BE2C (cell line): ENCODE results near the gene TARDBP.
"Not testable (repeated sequence)": the region's sequence is repeated elsewhere in the genome, so short reads cannot be mapped to it uniquely, and the experiment has no call there.

Experiments used
- DNase-seq: peaks from one replicate; pipeline ENCODE4 v3.0.0-alpha.2; 2020
- H3K27me3 ChIP-seq: fragments of 250-450 bp; sonication (Bioruptor Pico); 2 replicates; pipeline ENCODE4 v1.5.1; 2020; ENCODE audit warnings: mild to moderate bottlenecking
- H3K36me3 ChIP-seq: fragments of 250-450 bp; sonication (Bioruptor Pico); 2 replicates; pipeline ENCODE4 v1.5.1; 2020; ENCODE audit warnings: mild to moderate bottlenecking
- H3K4me1 ChIP-seq: fragments of 250-450 bp; sonication (Bioruptor Pico); 2 replicates; pipeline ENCODE4 v1.5.1; 2020
- H3K4me3 ChIP-seq: 2 replicates; pipeline ENCODE4 v1.5.1; 2011; ENCODE audit warnings: low read depth, low read length
- H3K9me3 ChIP-seq: fragments of 250-450 bp; sonication (Bioruptor Pico); 2 replicates; pipeline ENCODE4 v1.5.1; 2020
- TF ChIP-seq, protein P1 (sequence below): IDR thresholded peaks from 2 replicates; pipeline ENCODE4 v1.5.1; 2012; ENCODE audit warnings: mild to moderate bottlenecking, low read depth, low read length

TARDBP gene

DNA sequence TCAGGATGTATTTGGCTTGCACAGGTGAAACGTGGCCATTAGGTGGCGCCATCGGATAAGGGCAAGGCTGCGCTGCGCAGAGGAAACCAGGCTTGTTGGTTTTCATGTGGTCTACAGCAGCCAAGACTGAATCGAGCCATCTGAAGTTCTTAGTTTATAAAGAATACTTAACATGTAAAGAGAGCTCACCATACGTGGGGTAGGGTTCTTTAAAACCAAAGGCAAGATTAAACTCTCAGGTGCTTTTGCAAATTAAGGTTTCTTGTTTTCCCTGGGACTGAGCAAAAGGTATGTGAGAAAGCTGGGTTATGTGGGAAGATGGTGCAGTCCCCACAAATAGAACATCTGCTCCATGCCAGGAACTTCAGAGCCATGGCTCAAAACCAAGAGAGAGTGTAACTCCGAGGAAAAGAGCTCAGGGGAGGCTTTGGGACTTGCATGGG is 25.3 kb downstream of the TARDBP start:
- no peaks in the 10 kb centered on the region for H3K27me3 ChIP-seq
- no peaks in the 10 kb centered on the region for H3K36me3 ChIP-seq
- no peaks in the 10 kb centered on the region for H3K9me3 ChIP-seq
- TF ChIP-seq, protein P1, sequence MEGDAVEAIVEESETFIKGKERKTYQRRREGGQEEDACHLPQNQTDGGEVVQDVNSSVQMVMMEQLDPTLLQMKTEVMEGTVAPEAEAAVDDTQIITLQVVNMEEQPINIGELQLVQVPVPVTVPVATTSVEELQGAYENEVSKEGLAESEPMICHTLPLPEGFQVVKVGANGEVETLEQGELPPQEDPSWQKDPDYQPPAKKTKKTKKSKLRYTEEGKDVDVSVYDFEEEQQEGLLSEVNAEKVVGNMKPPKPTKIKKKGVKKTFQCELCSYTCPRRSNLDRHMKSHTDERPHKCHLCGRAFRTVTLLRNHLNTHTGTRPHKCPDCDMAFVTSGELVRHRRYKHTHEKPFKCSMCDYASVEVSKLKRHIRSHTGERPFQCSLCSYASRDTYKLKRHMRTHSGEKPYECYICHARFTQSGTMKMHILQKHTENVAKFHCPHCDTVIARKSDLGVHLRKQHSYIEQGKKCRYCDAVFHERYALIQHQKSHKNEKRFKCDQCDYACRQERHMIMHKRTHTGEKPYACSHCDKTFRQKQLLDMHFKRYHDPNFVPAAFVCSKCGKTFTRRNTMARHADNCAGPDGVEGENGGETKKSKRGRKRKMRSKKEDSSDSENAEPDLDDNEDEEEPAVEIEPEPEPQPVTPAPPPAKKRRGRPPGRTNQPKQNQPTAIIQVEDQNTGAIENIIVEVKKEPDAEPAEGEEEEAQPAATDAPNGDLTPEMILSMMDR = peak; percentile 87
- DNase-seq = peak; percentile 80
- H3K4me3 ChIP-seq = no peak overlapping the region
- H3K4me1 ChIP-seq = no peaks in the 10 kb centered on the region

DNA sequence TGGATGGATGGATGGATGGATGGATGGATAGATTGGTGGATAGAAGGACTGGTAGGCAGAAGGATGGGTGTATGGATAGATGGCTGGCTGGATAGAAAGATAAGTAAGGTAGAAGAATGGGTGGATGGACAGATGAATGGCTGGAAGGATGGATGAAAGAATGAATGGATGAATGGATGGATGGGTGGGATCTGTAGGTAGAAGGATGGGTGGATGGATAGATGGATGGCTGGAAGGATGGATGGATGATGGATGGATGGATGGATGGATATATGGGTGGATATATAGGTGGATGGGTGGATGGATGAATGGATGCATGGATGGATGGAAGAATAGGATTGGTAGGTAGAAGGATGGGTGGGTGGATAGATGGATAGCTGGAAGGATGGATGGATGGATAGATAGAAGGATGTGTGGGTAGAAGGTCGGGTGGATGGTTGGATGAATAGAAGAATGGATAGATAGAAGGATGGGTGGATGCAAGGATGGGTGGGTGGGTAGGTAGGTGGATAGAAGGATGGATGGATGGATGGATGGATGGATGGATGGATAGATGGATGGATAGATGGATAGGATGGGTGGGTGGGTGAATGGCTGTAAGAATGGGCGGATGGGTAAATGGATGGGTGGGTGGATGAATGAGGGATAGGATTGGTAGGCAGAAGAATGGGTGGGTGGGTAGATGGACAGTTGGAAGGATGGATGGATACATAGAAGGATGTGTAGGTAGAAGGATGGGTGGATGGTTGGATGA is 27.1 kb downstream of the TARDBP start:
- TF ChIP-seq, protein P1 = no peak

DNA sequence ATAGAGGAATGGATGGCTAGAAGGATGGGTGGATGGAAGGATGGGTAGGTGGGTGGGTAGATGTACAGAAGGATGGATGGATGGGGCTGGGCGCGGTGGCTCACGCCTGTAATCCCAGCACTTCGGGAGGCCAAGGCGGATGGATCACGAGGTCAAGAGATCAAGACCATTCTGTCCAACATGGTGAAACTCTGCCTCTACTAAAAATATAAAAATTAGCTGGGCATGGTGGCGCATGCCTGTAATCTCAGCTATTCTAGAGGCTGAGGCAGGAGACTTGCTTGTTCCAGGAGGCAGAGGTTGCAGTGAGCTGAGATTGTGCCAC is 27.6 kb downstream of the TARDBP start:
- H3K36me3 ChIP-seq, DNase-seq, H3K4me3 ChIP-seq, H3K4me1 ChIP-seq, H3K27me3 ChIP-seq, H3K9me3 ChIP-seq: not testable (repeated sequence)

More for the DNA sequence above, 27.1 kb downstream of the TARDBP start:
- Histone ChIP-seq H3K27me3 (no peaks in the 10 kb centered on the region), H3K36me3 (no peaks in the 10 kb centered on the region), H3K9me3 (no peaks in the 10 kb centered on the region), H3K4me3 (no peak overlapping the region), H3K4me1 (no peaks in the 10 kb centered on the region)
- DNase-seq = no peak

DNA sequence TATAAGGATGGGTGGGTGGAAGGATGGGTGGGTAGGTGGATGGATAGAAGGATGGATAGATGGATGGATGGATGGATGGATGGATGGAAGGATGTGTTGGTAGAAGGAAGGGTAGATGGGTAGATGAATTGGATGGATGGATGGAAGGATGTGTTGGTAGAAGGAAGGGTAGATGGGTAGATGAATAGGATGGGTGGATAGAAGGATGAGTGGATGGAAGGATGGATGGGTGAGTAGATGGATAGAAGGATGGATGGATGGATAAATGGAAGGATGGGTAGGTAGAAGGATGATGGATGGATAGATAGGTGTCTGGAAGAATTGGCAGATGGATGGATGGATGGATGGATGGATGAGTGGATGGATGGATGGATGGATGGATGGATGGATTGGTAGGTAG is 28.6 kb downstream of the TARDBP start:
- TF ChIP-seq, protein P1 = no peak
- Histone ChIP-seq H3K4me3 (no peak overlapping the region), H3K9me3 (no peaks in the 10 kb centered on the region), H3K4me1 (no peaks in the 10 kb centered on the region), H3K27me3 (no peaks in the 10 kb centered on the region), H3K36me3 (no peaks in the 10 kb centered on the region)
- DNase-seq = no peak

DNA sequence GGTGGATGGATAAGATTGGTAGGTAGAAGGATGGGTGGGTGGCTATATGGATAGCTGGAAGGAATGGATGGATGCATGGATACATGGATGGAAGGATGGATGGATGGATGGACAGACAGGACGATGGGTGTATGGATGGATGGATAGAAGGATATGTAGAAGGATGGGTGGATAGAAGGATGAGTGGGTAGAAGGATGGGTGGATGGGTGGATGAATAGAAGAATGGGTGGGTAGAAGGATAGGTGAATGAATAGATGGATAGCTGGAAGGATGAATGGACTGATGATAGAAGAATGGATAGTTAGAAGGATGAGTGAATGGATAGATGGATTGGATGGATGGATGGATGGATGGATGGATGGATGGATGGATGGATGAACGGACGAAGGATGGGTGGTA is 29.6 kb downstream of the TARDBP start:
- DNase-seq = no peak
- H3K36me3 ChIP-seq = no peaks in the 10 kb centered on the region
- no peaks in the 10 kb centered on the region for H3K4me1 ChIP-seq
- TF ChIP-seq, protein P1 = no peak
- H3K9me3 ChIP-seq = no peaks in the 10 kb centered on the region
- no peak overlapping the region for H3K4me3 ChIP-seq
- H3K27me3 ChIP-seq = no peaks in the 10 kb centered on the region

DNA sequence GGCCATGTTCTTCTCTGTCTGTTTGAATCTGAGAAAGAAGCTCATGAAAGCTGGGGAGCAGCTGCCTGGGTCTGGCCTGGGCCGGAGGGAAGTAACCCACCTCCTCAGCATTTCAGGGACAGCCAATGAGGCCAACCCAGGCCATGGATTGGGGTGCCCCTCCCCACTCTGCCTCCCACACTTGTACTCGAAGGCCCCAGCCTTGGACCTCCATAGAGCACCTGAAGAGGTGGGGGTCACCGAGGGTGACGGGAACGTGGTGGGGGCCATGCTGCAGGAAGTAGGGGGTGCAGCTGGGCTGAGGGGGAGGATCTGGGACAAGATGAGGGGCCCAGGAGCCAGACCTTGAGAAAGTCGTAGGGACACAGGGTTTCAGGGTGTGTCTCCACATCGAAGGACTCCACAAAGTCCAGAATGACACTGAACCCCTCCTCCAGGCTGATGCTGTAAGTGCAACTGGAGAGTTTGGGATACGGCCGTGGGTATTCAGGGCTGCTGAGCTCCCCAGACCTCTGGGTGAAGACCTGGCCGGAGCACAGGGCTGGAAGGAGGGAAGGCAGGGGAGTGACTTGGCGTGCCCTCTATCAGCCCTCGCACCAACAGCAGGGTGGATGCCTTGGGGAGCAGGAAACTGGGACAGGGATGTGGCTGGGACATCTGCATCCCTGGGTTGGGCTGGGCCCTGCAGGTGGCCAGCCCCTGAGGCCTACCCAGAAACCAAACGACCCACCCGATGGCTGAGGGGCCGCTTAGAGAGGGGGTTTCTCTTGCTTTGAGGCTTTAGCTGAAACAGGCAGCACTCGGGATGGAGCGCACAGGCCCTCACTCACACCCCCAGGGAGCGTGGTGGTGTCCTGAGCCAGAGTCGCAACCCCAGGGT is 30.8 kb downstream of the TARDBP start:
- no peaks in the 10 kb centered on the region for H3K9me3 ChIP-seq
- DNase-seq = no peak
- H3K27me3 ChIP-seq = no peaks in the 10 kb centered on the region
- no peaks in the 10 kb centered on the region for H3K4me1 ChIP-seq
- TF ChIP-seq, protein P1 = no peak
- H3K4me3 ChIP-seq = no peak overlapping the region
- no peaks in the 10 kb centered on the region for H3K36me3 ChIP-seq
